ENCODE results near the gene MTA3. TPM values are rescaled to one million over a fixed set of nuclear protein-coding genes. Genes with fewer than 3 reads are reported as not detected.
"Not testable (repeated sequence)": the region's sequence is repeated elsewhere in the genome, so short reads cannot be mapped to it uniquely, and the experiment has no call there.

Gene MTA3
- total RNA-seq, 1 donor from 2014 or later: 15.5 TPM

GRCh38 chr2:42726680-42727079 lies 158.2 kb downstream of the MTA3 start:
- no peak for DNase-seq (ENCODE audit: low read depth in 2 of 2)

GRCh38 chr2:42731316-42731715 lies 162.9 kb downstream of the MTA3 start:
- DNase-seq (ENCODE audit: low read depth in 2 of 2): not testable (repeated sequence)

DNA sequence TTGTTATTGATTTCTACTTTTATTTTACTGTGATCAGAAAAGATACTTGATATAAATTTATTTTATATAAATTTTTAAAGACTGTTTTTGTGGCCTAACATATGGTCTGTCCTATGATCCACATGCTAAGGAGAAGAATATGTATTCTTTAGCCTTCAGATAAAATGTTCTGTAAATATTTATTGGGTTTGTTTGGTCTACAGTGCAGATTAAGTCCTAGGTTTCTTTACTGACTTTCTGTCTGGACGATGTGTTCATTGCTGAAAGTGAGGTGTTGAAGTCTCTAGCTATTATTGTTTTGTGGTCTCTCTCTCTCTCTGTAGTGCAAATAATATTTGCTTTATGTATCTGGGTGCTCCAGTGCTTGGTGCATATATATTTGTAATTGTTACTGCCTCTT lies 165.4 kb downstream of the MTA3 start:
- no peak for DNase-seq (ENCODE audit: low read depth in 2 of 2)

GRCh38 chr2:42736598-42737322 lies 168.3 kb downstream of the MTA3 start:
- DNase-seq (ENCODE audit: low read depth in 2 of 2): no peak

DNA sequence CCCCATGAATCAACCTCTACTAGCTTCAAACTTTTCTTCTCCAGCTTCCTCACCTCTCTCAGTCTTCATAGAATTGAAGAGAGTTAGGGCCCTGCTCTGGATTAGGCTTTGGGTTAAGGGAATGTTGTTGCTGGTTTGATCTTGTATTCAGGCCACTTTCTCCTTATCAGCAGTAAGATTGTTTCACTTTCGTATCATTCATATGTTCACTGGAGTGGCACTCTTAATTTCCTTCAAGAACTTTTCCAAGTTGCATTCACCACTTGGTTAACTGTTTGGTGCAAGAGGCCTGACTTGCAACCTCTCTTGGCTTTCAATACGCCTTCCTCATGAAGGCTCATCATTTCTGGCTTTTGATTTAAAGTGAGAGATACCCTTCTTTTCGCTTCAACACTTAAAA lies 172.7 kb downstream of the MTA3 start:
- DNase-seq (ENCODE audit: low read depth in 2 of 2): no peak

DNA sequence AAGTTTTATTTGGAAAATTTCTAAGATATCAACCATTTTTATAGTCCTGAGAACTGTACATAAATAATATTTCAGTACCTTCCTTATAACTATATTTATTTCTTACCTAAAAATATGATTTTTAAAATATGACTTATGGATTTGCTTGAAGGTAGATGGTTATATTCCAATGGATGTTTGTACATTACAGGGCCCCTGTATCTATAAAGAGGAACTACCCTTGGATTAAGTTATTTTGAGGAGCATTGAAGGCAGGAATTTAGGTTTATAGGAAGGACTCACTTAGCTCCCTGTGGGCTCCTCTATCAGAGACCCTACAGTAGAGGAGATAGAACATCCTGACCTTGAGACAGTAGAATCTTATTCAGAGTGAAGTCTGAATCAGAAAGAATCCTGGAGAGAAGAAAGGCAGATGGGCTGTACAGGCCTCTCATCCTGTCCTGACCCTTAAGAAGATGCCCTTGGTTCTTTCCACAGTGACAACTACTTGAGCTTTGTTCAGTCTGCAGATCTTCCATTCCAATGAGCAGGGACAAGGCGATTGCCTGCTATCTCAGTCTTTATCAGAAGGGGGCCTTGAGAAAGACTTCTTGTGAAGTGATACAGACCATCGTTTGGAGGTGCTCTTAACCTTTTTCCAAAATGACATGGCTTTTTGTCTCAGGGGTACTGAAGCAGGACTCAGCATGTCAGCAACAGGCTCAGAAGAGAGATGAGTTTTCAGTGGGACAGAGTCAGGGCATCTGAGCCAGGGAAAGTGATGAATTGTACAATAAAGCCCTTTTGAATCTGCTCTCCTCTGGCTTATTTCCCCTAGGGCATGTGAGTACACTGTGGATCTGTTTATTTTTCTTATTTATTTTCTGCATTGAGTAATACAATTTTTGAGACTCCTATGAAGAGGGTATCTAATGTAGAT lies 174.6 kb downstream of the MTA3 start:
- no peak for DNase-seq (ENCODE audit: low read depth in 2 of 2)

- DNase-seq (ENCODE audit: low read depth in 2 of 2): no peak
These were observed 175.2 kb downstream of the MTA3 start for GRCh38 chr2:42743659-42743990.

- DNase-seq (ENCODE audit: low read depth in 2 of 2): no peak
These were observed 176.2 kb downstream of the MTA3 start for GRCh38 chr2:42744545-42745082.

GRCh38 chr2:42747422-42747821 lies 179.0 kb downstream of the MTA3 start:
- DNase-seq (ENCODE audit: low read depth in 2 of 2): no peak

DNA sequence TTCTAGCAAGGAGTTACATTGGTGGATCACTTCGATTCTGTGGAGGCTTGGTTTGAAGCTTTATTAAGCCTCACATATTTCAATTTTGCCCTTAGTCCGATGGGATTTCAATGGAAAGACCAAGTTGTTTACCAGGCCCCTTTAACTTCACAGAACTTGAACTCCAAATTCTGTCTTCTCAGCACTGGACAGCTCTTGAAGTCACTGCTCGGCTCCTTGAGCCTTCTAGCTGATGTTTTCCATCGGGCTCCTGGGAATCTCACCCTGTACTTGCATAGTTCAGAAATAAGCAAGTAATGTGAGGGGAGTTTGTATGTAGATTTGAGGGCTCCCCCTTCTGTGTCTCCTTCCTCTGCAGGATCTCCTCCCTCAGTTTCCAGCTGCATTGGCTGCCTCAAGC lies 180.4 kb downstream of the MTA3 start:
- no peak for DNase-seq (ENCODE audit: low read depth in 2 of 2)

DNA sequence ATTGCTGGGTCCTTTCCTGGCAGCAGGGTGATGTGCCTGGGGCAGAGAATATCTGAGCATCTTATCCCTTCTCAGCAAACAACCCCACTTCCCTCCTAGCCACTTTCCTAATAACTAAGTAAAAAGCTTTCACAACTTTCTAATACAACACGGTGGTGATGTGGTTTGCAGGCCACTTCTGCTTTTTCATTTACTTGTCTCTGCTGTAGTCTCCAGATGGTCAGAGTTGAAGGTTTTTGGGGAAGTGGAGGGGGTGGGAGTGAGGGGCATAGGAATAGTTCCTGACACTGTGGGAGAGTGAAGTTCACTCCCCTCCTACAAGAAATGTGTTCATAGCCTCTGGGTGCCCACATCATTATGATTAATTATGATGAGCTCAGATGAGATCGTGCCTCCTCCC lies 183.9 kb downstream of the MTA3 start:
- DNase-seq (ENCODE audit: low read depth in 2 of 2): no peak

DNA sequence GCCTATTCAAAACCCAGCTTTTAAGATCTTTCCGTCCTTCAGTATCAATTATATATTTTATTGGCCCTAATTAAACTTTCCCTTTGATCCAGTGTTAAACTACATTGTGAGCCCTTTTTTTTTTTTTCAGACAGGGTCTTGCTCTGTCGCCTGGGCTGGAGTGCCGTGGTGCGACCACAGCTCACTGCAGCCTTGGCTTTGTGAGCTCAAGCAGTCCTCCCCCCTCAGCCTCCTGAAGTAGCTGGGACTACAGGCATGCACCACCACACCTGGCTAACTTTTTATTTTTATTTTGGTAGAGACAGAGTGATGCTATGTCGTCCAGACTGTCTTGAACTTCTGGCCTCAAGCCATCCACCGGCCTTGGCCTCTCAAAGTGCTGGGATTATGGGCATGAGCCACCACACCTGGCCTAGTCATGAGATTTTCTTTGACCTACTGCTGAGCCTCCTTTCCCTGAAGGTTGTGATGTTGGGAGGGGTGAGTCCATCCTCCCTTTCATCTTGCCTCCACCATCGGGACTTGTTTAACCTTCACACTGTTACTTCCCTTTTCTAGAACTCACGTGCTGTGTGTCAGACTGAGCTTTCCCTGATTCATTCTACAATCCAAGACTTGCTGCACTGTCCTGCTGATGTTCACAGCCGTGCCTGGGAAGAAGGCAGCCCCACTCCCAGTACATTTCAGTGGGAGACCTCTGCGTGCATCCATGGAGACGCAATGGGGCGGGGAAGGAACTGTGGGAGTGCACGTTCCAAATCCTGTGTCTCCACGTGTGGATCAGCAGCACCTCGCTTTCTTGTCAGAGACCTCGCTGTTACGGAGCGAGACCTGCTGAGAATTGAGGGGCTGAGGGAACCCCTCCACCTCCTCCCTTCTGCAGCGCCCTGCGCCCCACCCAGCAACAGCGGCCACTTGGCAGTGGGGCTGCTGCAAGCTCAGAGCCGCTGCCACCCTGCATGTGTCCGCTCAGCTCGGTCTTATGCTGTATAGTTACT lies 184.7 kb downstream of the MTA3 start:
- no peak for DNase-seq (ENCODE audit: low read depth in 2 of 2)

GRCh38 chr2:42754021-42754775 lies 185.8 kb downstream of the MTA3 start:
- DNase-seq (ENCODE audit: low read depth in 2 of 2): no peak

DNA sequence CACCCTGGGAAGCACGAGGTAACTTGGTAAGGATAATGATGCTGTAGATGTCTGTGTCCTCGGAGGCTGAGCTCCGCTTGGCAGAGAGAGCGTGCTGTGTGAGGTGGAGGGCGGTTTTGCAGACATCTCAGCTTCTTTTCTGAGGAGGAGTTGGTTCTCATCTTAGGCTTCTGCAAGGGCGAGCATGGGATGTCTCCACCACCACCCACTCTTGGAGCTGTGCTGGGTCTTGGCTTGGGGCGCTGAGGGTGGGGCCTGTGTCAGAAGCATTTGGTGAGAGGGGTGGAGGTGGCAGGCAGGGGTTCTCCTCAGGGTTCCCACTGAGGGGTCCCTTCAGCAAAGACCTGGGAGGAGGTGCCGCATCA lies 186.3 kb downstream of the MTA3 start:
- DNase-seq (ENCODE audit: low read depth in 2 of 2): no peak

- peak in 1 of 2 donors; percentile 4 for DNase-seq (ENCODE audit: low read depth in 2 of 2)
These were observed 186.9 kb downstream of the MTA3 start for GRCh38 chr2:42755191-42755880.

GRCh38 chr2:42756150-42756775 lies 187.8 kb downstream of the MTA3 start:
- no peak for DNase-seq (ENCODE audit: low read depth in 2 of 2)

- no peak for DNase-seq (ENCODE audit: low read depth in 2 of 2)
These were observed 188.6 kb downstream of the MTA3 start for GRCh38 chr2:42756966-42757513.

DNA sequence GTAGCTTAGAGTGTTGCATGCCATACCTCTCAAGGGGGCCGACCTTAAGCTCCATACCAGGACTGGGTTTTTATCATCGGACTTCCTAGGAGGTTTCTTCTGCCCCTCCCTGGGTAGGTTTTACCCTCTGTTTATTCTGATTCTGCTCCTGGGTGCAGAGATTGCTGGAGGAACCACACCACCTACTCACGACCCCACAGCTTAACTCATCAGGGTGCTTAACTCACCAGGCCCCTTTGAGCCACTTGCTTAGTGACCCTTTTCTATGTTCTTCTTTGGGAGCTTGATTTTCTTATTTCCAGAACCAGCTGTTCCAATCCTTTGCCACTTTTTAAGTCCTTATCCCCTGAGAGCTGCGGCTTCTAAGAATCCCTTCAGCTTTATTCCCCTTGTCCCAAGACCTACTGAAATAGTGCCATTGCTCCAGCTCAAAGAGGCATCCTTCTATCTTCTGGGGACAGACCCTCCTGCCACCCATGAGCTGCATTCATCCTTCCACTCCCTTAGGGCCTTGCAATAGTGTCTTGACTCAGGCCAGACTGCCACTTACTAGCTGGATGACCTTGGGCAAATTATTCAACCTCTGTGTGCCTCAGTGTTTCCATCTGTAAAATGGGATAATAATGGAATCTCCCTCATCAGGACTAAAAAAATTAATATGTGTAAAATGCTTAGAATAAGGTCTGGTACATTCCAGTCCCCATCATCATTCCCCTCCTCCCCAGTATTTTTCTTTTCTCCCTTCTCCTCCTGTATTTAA lies 189.7 kb downstream of the MTA3 start:
- DNase-seq (ENCODE audit: low read depth in 2 of 2): no peak

- no peak for DNase-seq (ENCODE audit: low read depth in 2 of 2)
These were observed 190.3 kb downstream of the MTA3 start for GRCh38 chr2:42758751-42759150.

All from lung microvascular endothelial cell (primary cell).